Embryonic facial prominence (tissue), 1 donor: Measurements from ENCODE around the gene PDCL2.
"Not testable (repeated sequence)": the region's sequence is repeated elsewhere in the genome, so short reads cannot be mapped to it uniquely, and the experiment has no call there.

Source experiments
- DNase-seq: peaks from one replicate; pipeline ENCODE4 v3.0.0-alpha.2; 2016; ENCODE audit errors: extremely low spot score

Gene PDCL2, protein sequence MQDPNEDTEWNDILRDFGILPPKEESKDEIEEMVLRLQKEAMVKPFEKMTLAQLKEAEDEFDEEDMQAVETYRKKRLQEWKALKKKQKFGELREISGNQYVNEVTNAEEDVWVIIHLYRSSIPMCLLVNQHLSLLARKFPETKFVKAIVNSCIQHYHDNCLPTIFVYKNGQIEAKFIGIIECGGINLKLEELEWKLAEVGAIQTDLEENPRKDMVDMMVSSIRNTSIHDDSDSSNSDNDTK

DNA sequence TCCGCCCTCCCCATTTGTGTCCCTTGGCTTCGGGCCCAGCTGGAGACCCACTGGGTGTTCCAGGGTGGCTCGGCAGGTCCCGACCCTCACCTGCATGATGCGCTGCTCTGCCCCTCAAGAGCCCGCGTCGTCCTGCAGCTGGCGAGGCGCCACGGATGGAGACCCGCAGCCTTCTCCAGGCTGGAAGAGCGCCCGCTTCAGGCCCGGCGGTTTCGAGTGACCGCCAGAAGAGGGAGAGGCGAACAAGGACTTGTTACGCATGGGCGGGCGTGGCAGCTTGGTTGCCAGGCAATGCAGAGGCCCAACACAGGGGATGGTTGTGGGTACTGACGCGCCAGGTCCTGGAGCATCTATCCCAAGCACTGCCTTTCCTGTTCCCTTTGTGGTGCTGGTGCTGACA lies at the start of gene PDCL2:
TSS of gene PDCL2 (minus strand) at position 232 of the 400 bp plus-strand sequence. CDS start at position 96, 136 bp downstream.
- DNase-seq = no peak

- no peak for DNase-seq
Observed at GRCh38 chr4:55637272-55637820, 45.3 kb upstream of the PDCL2 start.

DNA sequence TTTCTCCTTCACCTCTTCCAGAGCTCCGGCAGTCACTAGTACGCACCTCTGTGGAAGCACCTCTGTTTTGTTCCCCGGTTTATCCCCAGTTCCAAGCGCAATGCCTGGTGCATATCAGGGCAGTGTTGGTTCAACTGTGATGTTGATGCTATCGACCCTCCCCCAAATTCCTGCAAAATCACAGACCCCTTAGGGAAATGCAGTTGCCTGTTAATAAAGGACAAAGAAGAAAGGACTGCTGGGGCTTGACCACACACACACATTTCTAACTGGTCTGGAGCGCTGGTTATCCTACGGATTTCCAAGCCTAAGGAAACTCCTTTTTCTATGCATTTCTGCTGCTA lies 44.6 kb upstream of the PDCL2 start:
- no peak for DNase-seq

DNA sequence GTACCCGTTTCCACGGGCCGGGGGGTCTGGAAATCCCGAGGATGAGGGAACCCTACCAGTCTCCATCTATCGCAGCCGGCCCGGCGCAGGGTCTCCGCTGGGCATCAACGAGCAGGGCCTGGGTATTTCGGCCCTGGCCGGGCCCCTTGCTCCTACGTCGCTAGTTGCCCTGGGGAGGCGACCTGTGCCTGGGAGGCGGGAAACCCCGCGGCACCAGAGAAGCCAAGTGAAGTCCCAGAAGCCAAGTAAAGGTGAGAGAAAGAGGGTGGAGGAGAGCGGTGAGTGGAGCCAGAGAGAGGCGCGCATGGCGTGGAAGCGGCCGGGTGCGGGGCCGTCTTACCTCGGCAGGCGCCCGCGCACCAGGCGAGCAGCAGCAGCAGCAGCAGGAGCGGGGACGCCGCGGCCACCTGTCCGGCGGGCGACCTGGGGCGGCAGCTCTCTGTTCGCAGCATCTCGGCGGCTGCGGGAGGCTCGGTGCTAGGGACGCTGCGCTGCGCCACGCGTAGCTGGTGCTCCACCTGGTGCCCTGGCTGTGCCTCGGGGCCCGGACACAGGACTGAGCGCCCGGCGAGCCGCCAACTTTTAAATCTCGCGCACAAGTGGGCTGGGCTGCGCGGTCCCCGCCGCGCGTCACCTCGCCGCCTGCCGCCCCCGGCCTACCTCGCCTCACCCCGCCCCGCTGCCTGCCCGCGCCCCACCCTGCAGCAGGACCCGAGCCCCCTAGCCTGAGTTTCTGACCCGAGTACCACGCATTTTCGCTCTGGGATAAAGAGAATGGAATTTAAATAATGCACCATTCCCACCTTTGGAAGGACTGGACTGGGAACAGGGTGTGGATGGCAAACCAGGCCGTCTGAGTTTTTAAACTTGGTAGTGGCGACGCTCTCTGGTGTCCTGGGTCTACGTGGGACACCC lies 44.0 kb upstream of the PDCL2 start, which contains the start of gene NMU:
TSS of gene NMU (minus strand) at position 558 of the 915 bp plus-strand sequence. CDS start at position 452, 106 bp downstream.
- DNase-seq = no peak

GRCh38 chr4:55635282-55635681 lies 43.2 kb upstream of the PDCL2 start:
- DNase-seq = no peak

GRCh38 chr4:55634417-55635128 lies 42.5 kb upstream of the PDCL2 start:
- no peak for DNase-seq

DNA sequence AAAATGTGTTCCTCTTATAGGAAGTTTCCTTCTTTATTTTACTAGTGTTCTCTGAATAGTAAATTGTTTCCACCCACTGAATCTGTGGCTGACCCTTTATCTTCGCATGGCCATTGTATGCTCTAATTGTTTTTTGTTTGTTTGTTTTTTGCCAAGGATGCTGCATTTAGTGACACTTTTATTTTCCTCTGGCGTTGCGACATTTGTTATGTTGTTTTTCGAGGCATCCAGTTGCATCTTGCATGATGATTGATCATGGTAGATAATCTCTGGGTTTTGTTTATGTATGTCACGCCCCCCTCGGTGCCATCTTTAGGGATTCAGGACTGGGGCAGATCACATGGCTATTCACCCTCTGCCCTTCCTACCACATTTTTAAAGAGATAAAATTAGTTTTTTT lies 41.9 kb upstream of the PDCL2 start:
- no peak for DNase-seq

DNA sequence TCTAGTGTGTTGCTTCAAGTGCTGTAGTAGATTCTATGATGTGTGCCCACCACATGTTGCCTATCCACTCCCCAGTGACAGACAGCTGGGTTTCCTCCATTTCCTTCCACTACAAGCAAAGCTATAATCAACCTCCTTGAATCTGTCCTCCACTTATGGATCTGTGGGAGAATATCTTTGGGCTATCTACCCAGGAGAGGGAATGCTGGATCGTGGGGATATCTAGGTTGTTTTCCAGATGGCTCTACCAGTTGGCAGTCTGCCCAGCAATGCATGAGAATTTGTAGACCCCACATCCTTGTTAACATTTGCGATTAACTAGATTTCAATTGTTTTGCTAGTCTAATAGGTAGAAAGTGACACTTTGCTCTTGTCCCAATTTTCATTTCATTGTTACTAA lies 33.8 kb upstream of the PDCL2 start:
- no peak for DNase-seq

DNA sequence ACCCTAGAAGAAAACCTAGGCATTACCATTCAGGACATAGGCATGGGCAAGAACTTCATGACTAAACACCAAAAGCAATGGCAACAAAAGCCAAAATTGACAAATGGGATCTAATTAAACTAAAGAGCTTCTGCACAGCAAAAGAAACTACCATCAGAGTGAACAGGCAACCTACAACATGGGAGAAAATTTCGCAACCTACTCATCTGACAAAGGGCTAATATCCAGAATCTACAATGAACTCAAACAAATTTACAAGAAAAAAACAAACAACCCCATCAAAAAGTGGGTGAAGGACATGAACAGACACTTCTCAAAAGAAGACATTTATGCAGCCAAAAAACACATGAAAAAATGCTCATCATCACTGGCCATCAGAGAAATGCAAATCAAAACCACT lies 32.0 kb upstream of the PDCL2 start:
- DNase-seq = not testable (repeated sequence)

GRCh38 chr4:55618546-55619143 lies 26.6 kb upstream of the PDCL2 start:
- DNase-seq = no peak

GRCh38 chr4:55617587-55618197 lies 25.6 kb upstream of the PDCL2 start:
- DNase-seq = no peak

DNA sequence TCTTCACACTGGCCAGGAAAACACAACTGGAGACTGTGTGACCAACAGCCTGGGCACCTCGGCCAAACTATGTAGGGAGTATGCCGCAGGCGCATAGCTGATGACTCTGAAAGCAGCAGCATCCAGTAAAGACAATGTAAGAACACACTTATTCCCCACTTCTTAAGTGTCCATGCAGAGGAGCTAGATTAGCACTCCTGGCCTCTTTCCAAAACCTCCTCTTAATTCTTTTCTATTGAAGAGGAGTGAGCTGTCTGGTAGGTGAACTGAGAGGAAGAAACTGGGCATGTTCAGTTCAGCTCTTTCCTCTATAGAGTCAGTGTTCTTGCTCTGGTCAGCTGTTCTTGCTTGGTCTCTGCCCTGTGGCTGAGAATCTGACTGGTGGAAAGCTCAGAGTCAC lies 23.0 kb upstream of the PDCL2 start:
- DNase-seq = no peak

DNA sequence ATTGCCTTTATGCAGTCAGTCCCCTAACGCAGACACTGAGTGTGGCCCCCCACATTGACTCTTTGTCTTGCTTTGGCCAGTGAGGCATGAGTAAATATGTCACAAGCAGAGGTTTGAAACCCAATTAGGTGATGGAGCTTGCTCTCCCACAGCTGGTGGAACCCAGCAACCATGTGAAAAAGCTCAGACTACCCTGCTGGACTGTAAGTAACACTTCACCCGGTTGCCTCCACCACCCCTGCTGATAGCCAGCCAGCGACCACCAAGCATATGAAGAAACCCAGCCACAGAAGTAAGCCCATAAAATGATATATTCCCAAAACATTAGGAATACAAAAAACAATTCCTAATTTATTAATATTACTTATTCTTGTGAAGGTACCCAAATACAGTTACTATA lies 21.6 kb upstream of the PDCL2 start:
- no peak for DNase-seq

DNA sequence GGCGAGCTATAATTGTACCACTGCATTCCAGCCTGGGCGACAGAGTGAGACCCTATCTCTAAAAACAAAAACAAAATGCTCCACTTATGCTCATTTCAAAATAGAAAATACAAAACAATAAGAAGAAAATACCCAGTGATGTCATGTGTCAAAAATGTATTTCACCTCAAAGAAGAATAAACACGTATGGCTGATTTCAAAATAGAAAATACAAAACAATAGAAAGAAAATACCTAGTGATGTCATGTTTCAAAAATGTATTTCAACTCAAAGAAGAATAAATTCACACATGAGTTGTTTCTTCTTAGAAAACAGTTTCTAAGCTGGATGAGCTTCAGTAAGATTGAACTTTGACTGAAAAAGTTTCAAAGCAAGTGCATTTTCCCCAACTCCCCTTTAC lies 20.3 kb upstream of the PDCL2 start:
- DNase-seq = no peak

- no peak for DNase-seq
Observed at GRCh38 chr4:55611358-55612059, 19.5 kb upstream of the PDCL2 start.

DNA sequence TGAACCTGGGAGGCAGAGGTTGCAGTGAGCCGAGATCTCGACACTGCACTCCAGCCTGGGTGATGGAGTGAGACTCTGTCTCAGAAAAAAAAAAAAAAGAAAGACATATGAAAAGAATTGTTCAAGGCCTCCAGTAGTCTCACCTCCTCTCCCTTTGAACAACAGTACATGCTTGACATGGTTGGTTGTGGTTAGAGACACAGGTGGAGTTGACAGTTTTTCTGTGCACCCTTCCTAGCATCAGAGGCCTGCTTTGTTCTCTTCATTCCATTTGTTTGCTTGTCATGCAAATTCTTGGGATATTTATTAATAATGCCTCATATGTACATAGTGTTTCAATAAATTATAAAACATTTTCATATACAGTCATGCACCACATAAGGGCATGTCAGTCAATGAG lies 18.3 kb upstream of the PDCL2 start:
- DNase-seq = no peak

- DNase-seq = no peak
Observed at GRCh38 chr4:55609393-55609866, 17.4 kb upstream of the PDCL2 start.

DNA sequence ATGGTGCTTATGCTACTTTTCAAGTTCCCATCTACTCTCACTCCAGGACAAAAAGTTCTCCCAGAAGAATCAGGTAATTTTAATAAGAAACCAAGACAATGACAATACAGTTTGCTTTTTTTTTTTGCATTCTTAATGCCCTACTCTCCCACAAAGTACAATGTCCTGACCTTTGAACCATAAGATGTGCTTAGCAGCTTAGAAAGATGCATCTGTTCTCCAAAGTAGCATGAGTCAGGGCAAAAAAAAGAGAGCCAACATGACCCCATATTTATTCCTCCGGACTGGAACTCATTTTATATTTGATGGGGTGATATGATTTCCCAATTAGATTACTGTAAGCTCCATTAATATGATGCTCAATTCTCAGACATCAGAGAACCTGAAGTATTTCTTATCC lies 16.5 kb upstream of the PDCL2 start:
- no peak for DNase-seq

GRCh38 chr4:55604996-55605395 lies 13.0 kb upstream of the PDCL2 start:
- no peak for DNase-seq

DNA sequence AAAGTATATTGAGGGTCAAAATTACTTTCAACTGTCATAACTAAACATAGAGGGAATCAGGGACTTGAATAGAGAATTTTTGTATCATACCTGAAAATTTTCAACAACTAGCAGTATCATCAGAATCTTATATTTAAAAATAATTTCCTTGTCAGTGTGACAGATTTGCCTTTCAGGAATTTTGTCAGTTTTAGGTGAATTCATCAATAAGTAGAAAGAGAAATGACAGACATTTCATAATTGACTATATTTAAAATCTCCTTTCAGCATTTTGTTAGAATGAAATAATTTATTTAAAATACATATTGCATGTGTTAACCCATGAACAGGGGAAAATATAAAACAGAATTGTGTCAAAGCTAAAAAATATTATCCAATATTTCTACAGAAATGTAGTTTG lies 8.6 kb upstream of the PDCL2 start:
- DNase-seq = no peak

GRCh38 chr4:55598641-55599040 lies 6.6 kb upstream of the PDCL2 start:
- DNase-seq = no peak
